Measurements from ENCODE around the gene SETX.

Gene SETX

GRCh38 chr9:132211570-132211969 lies 143.2 kb downstream of the SETX start:
- DNase-seq: no peak

All from CD4-positive, alpha-beta T cell treated with Interleukin-4 for 1 hour (primary cell).